Fibroblast of lung (primary cell): ENCODE data around the gene RGS12.

ENCODE experiments used
- EZH2 ChIP-seq: IDR thresholded peaks from 2 replicates; pipeline ENCODE4 v1.5.1; 2012; ENCODE audit warnings: low read length, control low read depth, mild to moderate bottlenecking; ENCODE audit errors: missing control alignments
- TF ChIP-seq, protein P1 (sequence below), 2 donors: IDR thresholded peaks in 1 of 2; conservative IDR thresholded peaks in 1 of 2; 1 replicate in 1 of 2; 2 replicates in 1 of 2; pipeline ENCODE4 v1.5.1; 2011 to 2012; ENCODE audit warnings: low read length in 2 of 2, control low read depth in 1 of 2, inconsistent platforms in 1 of 2, low read depth in 1 of 2, mild to moderate bottlenecking in 1 of 2

DNA sequence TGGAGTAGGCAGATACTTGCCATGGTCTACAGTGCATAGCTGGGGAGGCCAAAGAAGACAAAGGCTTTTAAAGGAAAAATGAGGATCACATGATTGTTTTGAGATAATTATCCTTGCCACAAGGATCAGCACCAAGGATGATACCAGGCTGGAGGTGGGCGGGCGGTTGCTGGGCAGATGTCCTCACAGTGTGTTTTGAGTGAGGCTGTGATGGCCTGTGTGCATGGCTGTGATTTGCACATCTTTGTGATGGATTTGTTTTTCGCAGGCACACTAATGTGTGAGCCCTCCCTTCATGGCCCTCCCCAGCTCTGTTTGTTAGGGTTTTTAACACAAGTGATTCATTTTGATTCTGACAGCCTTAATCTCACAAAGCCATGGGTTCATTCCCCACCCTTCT lies 46.8 kb downstream of the RGS12 start:
- TF ChIP-seq, protein P1, sequence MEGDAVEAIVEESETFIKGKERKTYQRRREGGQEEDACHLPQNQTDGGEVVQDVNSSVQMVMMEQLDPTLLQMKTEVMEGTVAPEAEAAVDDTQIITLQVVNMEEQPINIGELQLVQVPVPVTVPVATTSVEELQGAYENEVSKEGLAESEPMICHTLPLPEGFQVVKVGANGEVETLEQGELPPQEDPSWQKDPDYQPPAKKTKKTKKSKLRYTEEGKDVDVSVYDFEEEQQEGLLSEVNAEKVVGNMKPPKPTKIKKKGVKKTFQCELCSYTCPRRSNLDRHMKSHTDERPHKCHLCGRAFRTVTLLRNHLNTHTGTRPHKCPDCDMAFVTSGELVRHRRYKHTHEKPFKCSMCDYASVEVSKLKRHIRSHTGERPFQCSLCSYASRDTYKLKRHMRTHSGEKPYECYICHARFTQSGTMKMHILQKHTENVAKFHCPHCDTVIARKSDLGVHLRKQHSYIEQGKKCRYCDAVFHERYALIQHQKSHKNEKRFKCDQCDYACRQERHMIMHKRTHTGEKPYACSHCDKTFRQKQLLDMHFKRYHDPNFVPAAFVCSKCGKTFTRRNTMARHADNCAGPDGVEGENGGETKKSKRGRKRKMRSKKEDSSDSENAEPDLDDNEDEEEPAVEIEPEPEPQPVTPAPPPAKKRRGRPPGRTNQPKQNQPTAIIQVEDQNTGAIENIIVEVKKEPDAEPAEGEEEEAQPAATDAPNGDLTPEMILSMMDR (conservative IDR thresholded peaks at IDR 0.05 in 1 of 2, IDR thresholded peaks at IDR 0.05 in 1 of 2; ENCODE audit: low read depth in 1 of 2, low read length in 2 of 2): no peak
- no peak for TF ChIP-seq EZH2
